ENCODE measurements around the gene PTAR1.
"Not testable (repeated sequence)": the region's sequence is repeated elsewhere in the genome, so short reads cannot be mapped to it uniquely, and the experiment has no call there.

The PTAR1 gene

DNA sequence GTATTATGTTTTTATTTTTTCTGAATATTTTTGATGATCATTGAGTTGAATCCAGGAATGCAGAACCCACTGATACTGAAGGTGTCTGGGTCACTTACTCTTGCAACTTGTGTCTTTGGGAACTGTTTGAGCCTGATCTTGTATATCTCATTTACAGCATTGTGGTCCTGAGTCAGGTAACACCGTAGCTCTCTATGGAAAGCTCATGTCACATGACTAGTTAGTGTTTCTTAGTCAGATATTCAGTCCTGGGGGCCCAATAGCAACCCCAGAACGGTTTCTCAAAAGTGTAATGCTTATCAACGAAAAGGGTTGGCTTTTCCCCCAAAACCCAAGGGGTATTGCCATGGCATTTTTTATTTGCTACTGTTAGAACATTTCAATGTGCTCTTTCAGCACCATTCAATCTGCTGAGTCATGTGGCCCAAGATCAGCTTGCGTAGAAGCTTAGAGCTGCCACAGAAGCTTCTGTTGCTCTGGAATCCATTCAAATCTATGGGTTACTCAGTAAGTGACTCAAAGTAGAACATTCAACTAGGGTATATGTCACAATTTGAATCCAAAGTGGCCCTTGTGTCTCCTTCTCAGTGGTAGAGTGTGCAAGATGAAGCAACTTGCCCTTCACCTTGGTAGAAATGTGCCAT lies 12.1 kb upstream of the PTAR1 start:
- Histone ChIP-seq H3K4me3 (replicated peaks; ENCODE audit: insufficient read depth, low read length) (no peak overlapping the region), H3K27ac (replicated peaks) (no peak overlapping the region), H3K27me3 (ENCODE audit: insufficient read depth, poor library complexity, severe bottlenecking) (no peaks in the 10 kb centered on the region)
- TF ChIP-seq GABPA (IDR thresholded peaks at IDR 0.05; ENCODE audit: low read depth), result no peak
- no peak for TF ChIP-seq POLR2AphosphoS5 (IDR thresholded peaks at IDR 0.05; ENCODE audit: low read depth)
- TF ChIP-seq SPI1 (IDR thresholded peaks at IDR 0.05; ENCODE audit: borderline replicate concordance, low read depth), result no peak
- DNase-seq (ENCODE audit: low read depth in 1 of 2, low spot score in 1 of 2), result no peak

DNA sequence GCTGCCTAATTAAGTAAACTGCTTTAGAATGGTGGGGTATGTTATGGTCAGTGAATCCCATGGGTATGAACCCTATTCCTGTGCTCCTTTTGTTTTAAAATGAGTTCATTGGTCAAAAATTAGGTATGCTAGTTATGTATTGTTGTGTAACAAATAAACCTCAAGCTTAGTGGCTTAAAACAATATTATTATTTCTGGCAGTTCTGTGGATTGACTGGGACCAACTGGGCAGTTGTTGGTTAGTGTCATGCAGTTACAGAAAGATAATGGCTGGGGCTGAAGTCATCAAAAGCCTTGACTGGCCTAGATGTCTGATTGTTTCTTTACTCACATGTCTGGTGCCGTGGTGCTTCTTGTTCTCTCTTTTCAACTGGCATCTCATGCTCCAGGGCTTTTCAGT lies 8.9 kb upstream of the PTAR1 start:
- no peak for DNase-seq (ENCODE audit: low read depth in 1 of 2, low spot score in 1 of 2)
- TF ChIP-seq SPI1 (IDR thresholded peaks at IDR 0.05; ENCODE audit: borderline replicate concordance, low read depth), result no peak
- TF ChIP-seq, protein P1, sequence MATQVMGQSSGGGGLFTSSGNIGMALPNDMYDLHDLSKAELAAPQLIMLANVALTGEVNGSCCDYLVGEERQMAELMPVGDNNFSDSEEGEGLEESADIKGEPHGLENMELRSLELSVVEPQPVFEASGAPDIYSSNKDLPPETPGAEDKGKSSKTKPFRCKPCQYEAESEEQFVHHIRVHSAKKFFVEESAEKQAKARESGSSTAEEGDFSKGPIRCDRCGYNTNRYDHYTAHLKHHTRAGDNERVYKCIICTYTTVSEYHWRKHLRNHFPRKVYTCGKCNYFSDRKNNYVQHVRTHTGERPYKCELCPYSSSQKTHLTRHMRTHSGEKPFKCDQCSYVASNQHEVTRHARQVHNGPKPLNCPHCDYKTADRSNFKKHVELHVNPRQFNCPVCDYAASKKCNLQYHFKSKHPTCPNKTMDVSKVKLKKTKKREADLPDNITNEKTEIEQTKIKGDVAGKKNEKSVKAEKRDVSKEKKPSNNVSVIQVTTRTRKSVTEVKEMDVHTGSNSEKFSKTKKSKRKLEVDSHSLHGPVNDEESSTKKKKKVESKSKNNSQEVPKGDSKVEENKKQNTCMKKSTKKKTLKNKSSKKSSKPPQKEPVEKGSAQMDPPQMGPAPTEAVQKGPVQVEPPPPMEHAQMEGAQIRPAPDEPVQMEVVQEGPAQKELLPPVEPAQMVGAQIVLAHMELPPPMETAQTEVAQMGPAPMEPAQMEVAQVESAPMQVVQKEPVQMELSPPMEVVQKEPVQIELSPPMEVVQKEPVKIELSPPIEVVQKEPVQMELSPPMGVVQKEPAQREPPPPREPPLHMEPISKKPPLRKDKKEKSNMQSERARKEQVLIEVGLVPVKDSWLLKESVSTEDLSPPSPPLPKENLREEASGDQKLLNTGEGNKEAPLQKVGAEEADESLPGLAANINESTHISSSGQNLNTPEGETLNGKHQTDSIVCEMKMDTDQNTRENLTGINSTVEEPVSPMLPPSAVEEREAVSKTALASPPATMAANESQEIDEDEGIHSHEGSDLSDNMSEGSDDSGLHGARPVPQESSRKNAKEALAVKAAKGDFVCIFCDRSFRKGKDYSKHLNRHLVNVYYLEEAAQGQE (IDR thresholded peaks at IDR 0.05; ENCODE audit: insufficient replicate concordance, low read depth), result no peak
- TF ChIP-seq GABPA (IDR thresholded peaks at IDR 0.05; ENCODE audit: low read depth), result no peak
- no peak for TF ChIP-seq CTCF (IDR thresholded peaks at IDR 0.05; ENCODE audit: insufficient read depth, low read length)
- TF ChIP-seq POLR2AphosphoS5 (IDR thresholded peaks at IDR 0.05; ENCODE audit: low read depth), result no peak
- Histone ChIP-seq H3K27me3 (ENCODE audit: insufficient read depth, poor library complexity, severe bottlenecking) (no peaks in the 10 kb centered on the region), H3K4me3 (replicated peaks; ENCODE audit: insufficient read depth, low read length) (no peak overlapping the region), H3K27ac (replicated peaks) (no peak overlapping the region)

GRCh38 chr9:69768101-69768500 lies 8.3 kb upstream of the PTAR1 start:
- DNase-seq (ENCODE audit: low read depth in 1 of 2, low spot score in 1 of 2), result no peak
- Histone ChIP-seq H3K4me3 (replicated peaks; ENCODE audit: insufficient read depth, low read length) (no peak overlapping the region), H3K27ac (replicated peaks) (no peak overlapping the region), H3K27me3 (ENCODE audit: insufficient read depth, poor library complexity, severe bottlenecking) (no peaks in the 10 kb centered on the region)
- TF ChIP-seq, protein P1 (IDR thresholded peaks at IDR 0.05; ENCODE audit: insufficient replicate concordance, low read depth), result no peak
- TF ChIP-seq SPI1 (IDR thresholded peaks at IDR 0.05; ENCODE audit: borderline replicate concordance, low read depth), result no peak
- no peak for TF ChIP-seq GABPA (IDR thresholded peaks at IDR 0.05; ENCODE audit: low read depth)
- TF ChIP-seq CTCF (IDR thresholded peaks at IDR 0.05; ENCODE audit: insufficient read depth, low read length), result no peak
- TF ChIP-seq POLR2AphosphoS5 (IDR thresholded peaks at IDR 0.05; ENCODE audit: low read depth), result no peak

GRCh38 chr9:69763862-69764261 lies 4.1 kb upstream of the PTAR1 start:
- not testable (repeated sequence) for H3K27ac ChIP-seq (replicated peaks); H3K4me3 ChIP-seq (replicated peaks; ENCODE audit: insufficient read depth, low read length); DNase-seq (ENCODE audit: low read depth in 1 of 2, low spot score in 1 of 2); H3K27me3 ChIP-seq (ENCODE audit: insufficient read depth, poor library complexity, severe bottlenecking)

DNA sequence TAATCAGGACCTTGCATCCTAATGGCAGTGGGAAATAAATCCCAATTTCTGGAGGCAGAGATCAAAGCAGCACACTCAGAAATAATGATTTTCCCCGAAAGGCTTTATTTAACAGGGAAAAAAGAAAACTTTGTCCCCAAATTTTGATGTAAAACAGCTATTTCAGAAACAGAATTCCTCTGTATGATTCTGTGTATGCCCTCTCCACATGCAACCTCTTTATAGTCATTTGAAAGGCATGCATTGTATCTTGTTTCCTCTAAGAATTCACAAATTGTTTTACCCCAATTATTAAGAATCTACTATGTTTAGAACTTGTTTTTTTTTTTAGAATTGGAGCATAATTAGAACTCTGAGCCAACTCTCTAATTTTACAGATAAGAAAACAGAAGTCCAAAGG lies 2.7 kb upstream of the PTAR1 start:
- H3K27me3 ChIP-seq (ENCODE audit: insufficient read depth, poor library complexity, severe bottlenecking), result no peaks in the 10 kb centered on the region
- no peak for DNase-seq (ENCODE audit: low read depth in 1 of 2, low spot score in 1 of 2)
- H3K4me3 ChIP-seq (replicated peaks; ENCODE audit: insufficient read depth, low read length), result no peak overlapping the region
- no peak overlapping the region for H3K27ac ChIP-seq (replicated peaks)
- TF ChIP-seq CTCF (IDR thresholded peaks at IDR 0.05; ENCODE audit: insufficient read depth, low read length), result no peak
- no peak for TF ChIP-seq POLR2AphosphoS5 (IDR thresholded peaks at IDR 0.05; ENCODE audit: low read depth)
- TF ChIP-seq, protein P1 (IDR thresholded peaks at IDR 0.05; ENCODE audit: insufficient replicate concordance, low read depth), result no peak
- TF ChIP-seq GABPA (IDR thresholded peaks at IDR 0.05; ENCODE audit: low read depth), result no peak
- TF ChIP-seq SPI1 (IDR thresholded peaks at IDR 0.05; ENCODE audit: borderline replicate concordance, low read depth), result no peak
